CD1c-positive myeloid dendritic cell (primary cell): ENCODE measurements around the gene H3-3A.

Source experiments
- DNase-seq: peaks from one replicate; pipeline ENCODE4 v3.0.0-alpha.2; 2016; ENCODE audit errors: extremely low spot score

Gene H3-3A

DNA sequence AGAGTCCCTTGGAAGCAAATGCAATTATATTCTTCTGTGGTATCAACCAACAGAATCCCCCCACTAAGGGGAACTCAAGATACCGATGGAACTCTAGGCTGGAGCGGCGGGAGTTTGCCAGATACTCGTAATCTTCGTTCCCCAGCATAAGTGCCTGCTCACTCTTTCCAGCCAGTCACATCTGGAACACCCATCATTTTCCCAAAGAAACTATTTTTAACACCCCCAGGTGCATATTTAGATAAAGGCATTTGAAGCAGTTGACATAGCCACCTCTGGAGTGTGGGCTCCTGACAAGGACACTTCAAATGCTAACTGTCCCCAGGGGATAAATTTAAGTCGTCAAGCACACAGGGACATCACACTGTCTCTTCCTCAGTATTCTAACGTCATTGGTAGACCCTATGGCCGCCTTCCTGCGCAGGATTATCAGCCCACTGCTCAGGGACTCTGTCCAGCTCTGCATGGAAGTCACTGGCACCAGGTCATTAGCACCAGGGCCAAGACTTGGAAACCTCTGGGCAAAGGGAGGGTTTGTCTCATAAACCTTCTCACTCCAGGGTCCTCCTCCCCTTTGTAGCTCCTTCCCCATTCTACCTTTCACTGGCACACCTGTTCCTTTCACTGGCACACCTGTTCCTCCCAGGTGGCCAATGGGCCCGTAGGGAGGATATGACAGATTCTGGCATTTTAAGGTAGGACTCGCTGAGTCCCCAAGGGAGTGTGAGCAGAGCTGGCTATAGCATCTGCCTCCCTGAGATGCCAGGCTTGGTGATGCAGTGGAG, 48.8 kb downstream of the H3-3A start:
- no peak for DNase-seq

DNA sequence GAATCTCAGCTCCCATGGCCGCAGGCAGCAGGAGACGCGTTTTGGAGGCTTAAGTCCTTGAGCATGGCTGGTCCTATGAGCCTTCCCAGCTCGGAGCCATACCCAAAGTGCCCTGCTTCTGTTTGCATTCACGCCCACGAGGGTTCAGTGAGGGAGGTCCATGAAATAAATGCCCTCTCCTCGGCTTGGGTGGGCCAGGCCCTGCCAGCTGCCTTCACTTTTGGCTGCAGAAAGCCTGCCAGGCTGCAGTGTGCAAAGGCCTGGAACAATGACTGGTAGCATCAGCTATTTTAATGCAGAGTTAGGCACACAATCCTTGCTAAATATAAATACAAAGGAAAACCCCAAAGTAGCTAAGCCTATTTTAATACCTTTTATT, 49.4 kb downstream of the H3-3A start:
- DNase-seq = no peak

DNA sequence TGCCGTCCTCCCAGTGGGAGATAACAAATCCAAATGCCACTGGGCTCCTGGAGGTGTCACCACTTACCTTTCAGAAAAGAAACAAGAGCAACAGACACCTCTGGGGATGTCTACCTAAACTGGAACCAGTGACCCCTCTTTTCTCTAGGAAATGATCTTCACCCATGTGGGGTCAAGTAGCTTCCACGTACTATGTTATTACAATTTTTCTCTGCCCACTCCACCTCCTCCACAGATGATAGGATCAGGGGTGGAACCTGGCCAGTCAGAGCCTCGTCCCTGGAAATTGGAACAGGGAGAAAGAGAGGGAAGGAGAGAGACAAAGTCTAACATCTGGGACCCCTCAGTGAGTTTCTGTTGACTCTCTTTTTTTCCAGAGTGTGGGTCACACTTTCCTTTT, 50.1 kb downstream of the H3-3A start:
- DNase-seq = no peak

GRCh38 chr1:226116673-226117072, 54.2 kb downstream of the H3-3A start:
- no peak for DNase-seq

- no peak for DNase-seq
Measured at GRCh38 chr1:226117330-226117729, 54.8 kb downstream of the H3-3A start.

DNA sequence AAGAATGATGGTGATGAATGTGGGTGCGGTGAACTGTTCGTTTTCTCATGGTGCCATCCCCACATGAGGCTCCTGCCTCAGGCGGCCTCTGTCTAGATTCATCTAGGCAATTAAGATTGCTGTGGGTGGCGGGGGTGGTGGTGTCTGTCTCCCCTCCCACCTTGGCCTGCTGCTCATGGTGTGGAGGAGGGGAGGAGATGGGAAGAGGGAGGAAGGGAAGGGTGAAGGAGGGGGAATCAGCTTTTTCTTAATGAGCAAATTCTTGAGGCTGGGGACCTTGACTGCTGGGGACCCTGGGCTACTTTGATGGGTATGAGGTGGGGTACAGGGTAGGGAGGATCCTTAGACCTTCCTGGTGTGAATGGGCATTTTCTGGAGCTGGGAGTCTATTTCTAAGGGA, 55.8 kb downstream of the H3-3A start:
- DNase-seq = no peak

DNA sequence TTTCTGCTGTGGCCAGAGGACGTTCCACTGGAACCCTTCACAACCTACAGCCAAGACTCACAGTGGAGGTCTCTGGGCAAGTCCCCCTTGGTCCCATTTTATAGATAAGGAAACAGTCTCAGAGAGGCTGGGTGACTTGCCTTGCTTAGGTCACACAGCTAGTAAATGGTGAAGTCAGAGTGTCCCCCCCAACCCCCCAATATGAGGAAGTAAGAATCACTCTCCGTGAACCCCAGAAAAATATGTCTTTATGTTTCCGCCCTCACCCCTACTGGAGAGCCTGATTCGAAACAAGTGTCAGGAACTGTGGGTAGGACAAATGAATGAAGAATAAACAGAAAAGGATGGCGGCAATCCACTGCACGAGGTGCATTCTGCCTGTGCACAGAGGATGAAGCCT, 56.7 kb downstream of the H3-3A start:
- no peak for DNase-seq

GRCh38 chr1:226120398-226120797, 57.9 kb downstream of the H3-3A start:
- DNase-seq = no peak

- DNase-seq = no peak
Measured at GRCh38 chr1:226121049-226121586, 58.6 kb downstream of the H3-3A start.
